ENCODE results near the gene L2HGDH. TPM values are rescaled to one million over a fixed set of nuclear protein-coding genes. Genes with fewer than 3 reads are reported as not detected.

L2HGDH gene
- total RNA-seq, 4 donors from 2014 or later, result 0.80 to 73.3 (median 8.3) TPM

DNA sequence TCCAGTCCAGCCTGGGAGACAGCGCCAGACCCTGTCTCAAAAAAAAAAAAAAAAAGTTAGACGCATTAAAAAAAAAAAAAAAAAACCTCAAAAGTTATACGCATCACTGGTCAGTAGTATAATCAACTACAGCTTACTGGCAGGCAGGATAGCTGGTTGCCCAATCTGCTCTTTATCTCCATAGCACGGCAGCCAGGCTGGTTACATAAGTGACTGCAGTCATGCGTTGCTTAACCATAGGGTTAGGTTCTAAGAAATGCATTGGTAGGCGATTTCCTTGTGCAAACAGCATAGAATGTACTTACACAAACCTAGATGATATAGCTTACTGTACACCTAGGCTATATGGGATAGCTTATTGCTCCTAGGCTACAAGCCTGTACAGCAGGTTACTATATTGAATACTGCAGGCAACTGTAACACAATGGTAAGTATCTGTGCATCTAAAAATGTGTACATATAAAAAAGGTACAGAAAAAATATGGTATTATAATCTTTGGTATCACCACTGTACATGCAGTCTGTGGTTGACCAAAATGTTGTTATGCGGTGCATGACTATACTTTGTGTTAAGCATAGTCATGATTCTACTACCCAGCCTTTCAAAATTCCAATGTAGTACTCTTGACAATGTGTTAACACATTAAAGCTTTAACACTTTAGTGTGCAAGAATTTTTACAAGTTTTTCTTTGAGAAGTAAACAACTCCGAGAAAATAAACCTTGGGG lies 8.1 kb downstream of the L2HGDH start:
- no peak for TF ChIP-seq POLR2A (IDR thresholded peaks at IDR 0.05)
- TF ChIP-seq EP300 (IDR thresholded peaks at IDR 0.05; ENCODE audit: low read depth), result no peak
- TF ChIP-seq POLR2AphosphoS5 (IDR thresholded peaks at IDR 0.05), result no peak
- TF ChIP-seq, protein P1, sequence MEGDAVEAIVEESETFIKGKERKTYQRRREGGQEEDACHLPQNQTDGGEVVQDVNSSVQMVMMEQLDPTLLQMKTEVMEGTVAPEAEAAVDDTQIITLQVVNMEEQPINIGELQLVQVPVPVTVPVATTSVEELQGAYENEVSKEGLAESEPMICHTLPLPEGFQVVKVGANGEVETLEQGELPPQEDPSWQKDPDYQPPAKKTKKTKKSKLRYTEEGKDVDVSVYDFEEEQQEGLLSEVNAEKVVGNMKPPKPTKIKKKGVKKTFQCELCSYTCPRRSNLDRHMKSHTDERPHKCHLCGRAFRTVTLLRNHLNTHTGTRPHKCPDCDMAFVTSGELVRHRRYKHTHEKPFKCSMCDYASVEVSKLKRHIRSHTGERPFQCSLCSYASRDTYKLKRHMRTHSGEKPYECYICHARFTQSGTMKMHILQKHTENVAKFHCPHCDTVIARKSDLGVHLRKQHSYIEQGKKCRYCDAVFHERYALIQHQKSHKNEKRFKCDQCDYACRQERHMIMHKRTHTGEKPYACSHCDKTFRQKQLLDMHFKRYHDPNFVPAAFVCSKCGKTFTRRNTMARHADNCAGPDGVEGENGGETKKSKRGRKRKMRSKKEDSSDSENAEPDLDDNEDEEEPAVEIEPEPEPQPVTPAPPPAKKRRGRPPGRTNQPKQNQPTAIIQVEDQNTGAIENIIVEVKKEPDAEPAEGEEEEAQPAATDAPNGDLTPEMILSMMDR (IDR thresholded peaks at IDR 0.05), result no peak
- WGBS, 2 donors (ENCODE audit: low coverage in 1 of 2), result 88 to 100% methylated on average over 4 to 8 of the region's 8 CpGs
- H3K27ac ChIP-seq, result no peak overlapping the region
- no peaks in the 10 kb centered on the region for H3K36me3 ChIP-seq
- H3K9me3 ChIP-seq, result no peaks in the 10 kb centered on the region
- no peaks in the 10 kb centered on the region for H3K4me1 ChIP-seq
- no peak overlapping the region for H3K4me3 ChIP-seq
- DNase-seq, result no peak
- in situ Hi-C loops (cut with MboI; ENCODE audit: low pct_ligation_motif_present in 1 of 4, low pct_unique_long_range_greater_than_20kb in 1 of 4, low sequenced_read_pairs in 3 of 4) (no loop called here), intact Hi-C loops (cut with DNase I; ENCODE audit: low total_unique reads) (no loop called here)
- no peaks in the 10 kb centered on the region for H3K27me3 ChIP-seq

DNA sequence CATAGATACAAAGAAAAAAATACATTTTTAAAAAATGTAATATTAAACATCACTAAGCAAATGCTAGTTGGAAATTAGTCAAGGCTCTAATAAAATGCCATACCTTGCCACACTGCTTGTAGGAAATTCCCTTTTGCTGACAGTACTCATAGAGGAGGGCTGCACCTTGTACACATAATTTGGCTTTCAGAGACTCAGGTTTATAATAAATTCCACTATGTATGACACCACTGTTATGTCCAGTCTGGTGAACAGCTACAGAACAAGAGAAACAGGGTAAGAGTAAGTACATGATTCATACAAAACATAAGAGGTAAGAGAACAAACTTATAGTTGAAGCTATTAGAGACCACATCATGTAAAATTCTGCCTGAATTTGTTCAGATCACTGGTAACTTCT lies 10.1 kb downstream of the L2HGDH start:
- Histone ChIP-seq H3K4me1 (no peaks in the 10 kb centered on the region), H3K27me3 (no peaks in the 10 kb centered on the region), H3K27ac (no peak overlapping the region), H3K36me3 (no peaks in the 10 kb centered on the region), H3K4me3 (no peak overlapping the region), H3K9me3 (no peaks in the 10 kb centered on the region)
- no peak for TF ChIP-seq EP300 (IDR thresholded peaks at IDR 0.05; ENCODE audit: low read depth)
- intact Hi-C loops (cut with DNase I; ENCODE audit: low total_unique reads) (no loop called here), in situ Hi-C loops (cut with MboI; ENCODE audit: low pct_ligation_motif_present in 1 of 4, low pct_unique_long_range_greater_than_20kb in 1 of 4, low sequenced_read_pairs in 3 of 4) (no loop called here)
- no peak for DNase-seq

DNA sequence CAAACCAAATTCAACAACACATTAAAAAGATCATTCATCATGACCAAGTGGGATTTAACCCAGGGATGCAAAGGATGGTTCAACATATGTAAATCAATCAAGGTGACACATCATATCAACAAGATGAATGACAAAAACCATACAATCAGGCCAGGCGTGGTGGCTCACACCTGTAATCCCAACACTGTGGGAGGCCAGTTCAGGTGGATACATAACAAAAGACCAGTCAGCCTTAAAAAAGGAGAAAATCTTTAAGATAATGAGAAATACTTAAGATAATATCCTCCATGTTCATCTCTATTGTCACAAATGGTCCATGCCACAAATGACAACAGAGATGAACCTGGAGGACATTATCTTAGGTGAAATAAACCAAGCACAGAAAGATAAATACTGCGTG lies 12.4 kb downstream of the L2HGDH start:
- intact Hi-C loops (cut with DNase I; ENCODE audit: low total_unique reads), result no loop called here
- DNase-seq, result no peak
- WGBS, 2 donors (ENCODE audit: low coverage in 1 of 2), result 95 to 98% methylated on average over 2 of the region's 2 CpGs

DNA sequence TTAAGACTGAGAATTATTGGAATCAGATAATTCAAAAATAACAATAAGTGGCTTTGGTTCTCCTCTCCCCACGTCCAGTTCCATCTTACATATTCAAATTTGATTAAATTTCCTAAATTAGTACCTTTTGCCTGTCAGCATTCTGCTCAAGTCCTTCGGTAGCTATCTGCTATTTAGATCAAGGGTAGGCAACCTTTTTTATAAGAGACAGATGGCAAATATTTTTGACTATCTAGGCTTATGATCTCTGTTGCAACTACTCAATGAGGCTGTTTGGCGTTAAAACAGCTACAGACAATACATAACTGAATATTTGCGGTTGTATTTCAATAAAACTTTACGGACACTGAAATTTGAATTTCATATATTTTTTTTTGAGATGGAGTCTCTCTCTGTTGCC lies 21.7 kb downstream of the L2HGDH start:
- no peaks in the 10 kb centered on the region for H3K9me3 ChIP-seq

More for the DNA sequence above, 12.4 kb downstream of the L2HGDH start:
- Histone ChIP-seq H3K27ac (no peak overlapping the region), H3K4me1 (no peaks in the 10 kb centered on the region), H3K36me3 (no peaks in the 10 kb centered on the region), H3K27me3 (no peaks in the 10 kb centered on the region), H3K9me3 (no peaks in the 10 kb centered on the region), H3K4me3 (no peak overlapping the region)
- in situ Hi-C loops (cut with MboI; ENCODE audit: low pct_ligation_motif_present in 1 of 4, low pct_unique_long_range_greater_than_20kb in 1 of 4, low sequenced_read_pairs in 3 of 4), result no loop called here
- TF ChIP-seq EP300 (IDR thresholded peaks at IDR 0.05; ENCODE audit: low read depth) (no peak), POLR2A (IDR thresholded peaks at IDR 0.05) (no peak), POLR2AphosphoS5 (IDR thresholded peaks at IDR 0.05) (no peak)
- TF ChIP-seq, protein P1 (IDR thresholded peaks at IDR 0.05), result no peak

More for the DNA sequence above, 21.7 kb downstream of the L2HGDH start:
- TF ChIP-seq, protein P1 (IDR thresholded peaks at IDR 0.05), result no peak
- TF ChIP-seq POLR2AphosphoS5 (IDR thresholded peaks at IDR 0.05) (no peak), EP300 (IDR thresholded peaks at IDR 0.05; ENCODE audit: low read depth) (no peak), POLR2A (IDR thresholded peaks at IDR 0.05) (no peak)
- in situ Hi-C loops (cut with MboI; ENCODE audit: low pct_ligation_motif_present in 1 of 4, low pct_unique_long_range_greater_than_20kb in 1 of 4, low sequenced_read_pairs in 3 of 4), result no loop called here
- no peaks in the 10 kb centered on the region for H3K4me1 ChIP-seq
- 85 to 86% methylated on average over 5 of the region's 5 CpGs for WGBS, 2 donors (ENCODE audit: low coverage in 1 of 2)
- H3K27ac ChIP-seq, result no peak overlapping the region
- no peak for DNase-seq
- no peaks in the 10 kb centered on the region for H3K36me3 ChIP-seq
- no peaks in the 10 kb centered on the region for H3K27me3 ChIP-seq
- H3K4me3 ChIP-seq, result no peak overlapping the region
- intact Hi-C loops (cut with DNase I; ENCODE audit: low total_unique reads), result no loop called here
